ENCODE measurements around the gene TATDN2. TPM values are rescaled to one million over a fixed set of nuclear protein-coding genes. Genes with fewer than 3 reads are reported as not detected.

TATDN2 gene
- total and polyA plus RNA-seq, 4 donors: 12.0 to 32.9 (median 23.8) TPM

DNA sequence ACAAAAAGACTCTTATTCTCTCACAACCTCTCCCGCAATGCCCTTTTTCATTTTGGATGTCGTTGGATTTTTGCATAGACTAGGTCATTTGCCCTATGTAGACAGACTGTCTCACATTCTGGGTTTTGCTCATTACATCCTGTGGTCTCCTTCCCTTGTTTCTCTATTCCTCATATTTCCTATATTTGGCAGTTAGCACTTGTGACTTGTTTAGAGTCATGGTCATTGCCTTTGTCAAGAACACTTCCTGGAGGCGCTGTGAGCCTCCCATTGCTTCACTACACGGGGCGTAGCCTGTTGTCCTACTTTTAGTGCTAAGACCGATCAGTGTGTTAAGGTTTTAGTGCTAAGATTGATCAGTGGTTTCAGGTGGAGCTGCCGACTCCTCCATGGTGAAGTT is 16.1 kb upstream of the TATDN2 start:
- peak; percentile 50 for ATAC-seq (ENCODE audit: insufficient read depth, low FRiP score)
- Histone ChIP-seq H3K27ac (ENCODE audit: low read depth in 1 of 2, low read length in 1 of 2) (no peak overlapping the region), H3K36me3 (ENCODE audit: control insufficient read depth in 4 of 4, insufficient read depth in 4 of 4, low read length in 4 of 4) (peaks cover 0 to 24% (median 0%) of the 10 kb centered on the region in 4 donors), H3K4me1 (ENCODE audit: control insufficient read depth in 5 of 5, insufficient read depth in 5 of 5, low read length in 5 of 5) (peaks cover 0 to 3% (median 0%) of the 10 kb centered on the region in 5 donors), H3K4me3 (no peak overlapping the region), H3K9ac (ENCODE audit: insufficient read depth in 1 of 2, low read length in 2 of 2) (no peak overlapping the region), H3K9me3 (ENCODE audit: control insufficient read depth in 4 of 4, insufficient read depth in 3 of 4, low read length in 3 of 4) (no peaks in the 10 kb centered on the region), H3K27me3 (ENCODE audit: control insufficient read depth in 3 of 3, insufficient read depth in 3 of 3, low read length in 2 of 3) (no peaks in the 10 kb centered on the region)
- TF ChIP-seq, protein P1, sequence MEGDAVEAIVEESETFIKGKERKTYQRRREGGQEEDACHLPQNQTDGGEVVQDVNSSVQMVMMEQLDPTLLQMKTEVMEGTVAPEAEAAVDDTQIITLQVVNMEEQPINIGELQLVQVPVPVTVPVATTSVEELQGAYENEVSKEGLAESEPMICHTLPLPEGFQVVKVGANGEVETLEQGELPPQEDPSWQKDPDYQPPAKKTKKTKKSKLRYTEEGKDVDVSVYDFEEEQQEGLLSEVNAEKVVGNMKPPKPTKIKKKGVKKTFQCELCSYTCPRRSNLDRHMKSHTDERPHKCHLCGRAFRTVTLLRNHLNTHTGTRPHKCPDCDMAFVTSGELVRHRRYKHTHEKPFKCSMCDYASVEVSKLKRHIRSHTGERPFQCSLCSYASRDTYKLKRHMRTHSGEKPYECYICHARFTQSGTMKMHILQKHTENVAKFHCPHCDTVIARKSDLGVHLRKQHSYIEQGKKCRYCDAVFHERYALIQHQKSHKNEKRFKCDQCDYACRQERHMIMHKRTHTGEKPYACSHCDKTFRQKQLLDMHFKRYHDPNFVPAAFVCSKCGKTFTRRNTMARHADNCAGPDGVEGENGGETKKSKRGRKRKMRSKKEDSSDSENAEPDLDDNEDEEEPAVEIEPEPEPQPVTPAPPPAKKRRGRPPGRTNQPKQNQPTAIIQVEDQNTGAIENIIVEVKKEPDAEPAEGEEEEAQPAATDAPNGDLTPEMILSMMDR (IDR thresholded peaks at IDR 0.05; ENCODE audit: control extremely low read depth, extremely low read depth): no peak
- peak in 1 of 3 donors; percentile 7 for DNase-seq
- 40 to 69% methylated on average over 7 of the region's 7 CpGs for WGBS, 2 donors

DNA sequence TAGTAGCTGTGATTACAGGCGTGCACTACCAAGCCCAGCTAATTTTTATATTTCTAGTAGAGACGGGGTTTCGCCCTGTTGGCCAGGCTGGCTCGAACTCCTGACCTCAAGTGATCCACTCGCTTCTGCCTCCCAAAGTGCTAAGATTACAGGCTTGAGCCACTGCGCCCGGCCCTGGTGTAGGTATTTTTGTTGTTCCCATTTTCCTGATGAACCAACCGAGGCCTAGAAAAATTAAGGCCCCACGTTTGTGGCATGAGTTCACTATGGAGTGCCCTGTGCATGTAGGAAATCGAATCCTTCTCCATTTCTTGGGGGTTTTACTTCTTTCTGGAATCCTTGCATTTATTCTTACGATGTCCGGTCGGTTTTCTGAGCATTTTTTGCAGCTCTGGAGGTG is 14.3 kb upstream of the TATDN2 start:
- WGBS, 2 donors: 96% methylated on average over 13 of the region's 13 CpGs
- TF ChIP-seq, protein P1 (IDR thresholded peaks at IDR 0.05; ENCODE audit: control extremely low read depth, extremely low read depth): no peak
- Histone ChIP-seq H3K9ac (ENCODE audit: insufficient read depth in 1 of 2, low read length in 2 of 2) (no peak overlapping the region), H3K27ac (ENCODE audit: low read depth in 1 of 2, low read length in 1 of 2) (no peak overlapping the region), H3K36me3 (ENCODE audit: control insufficient read depth in 4 of 4, insufficient read depth in 4 of 4, low read length in 4 of 4) (peaks cover 0 to 31% (median 0%) of the 10 kb centered on the region in 4 donors), H3K4me3 (no peak overlapping the region), H3K9me3 (ENCODE audit: control insufficient read depth in 4 of 4, insufficient read depth in 3 of 4, low read length in 3 of 4) (no peaks in the 10 kb centered on the region), H3K4me1 (ENCODE audit: control insufficient read depth in 5 of 5, insufficient read depth in 5 of 5, low read length in 5 of 5) (peaks cover 0 to 3% (median 0%) of the 10 kb centered on the region in 5 donors), H3K27me3 (ENCODE audit: control insufficient read depth in 3 of 3, insufficient read depth in 3 of 3, low read length in 2 of 3) (no peaks in the 10 kb centered on the region)
- no peak for DNase-seq
- ATAC-seq (ENCODE audit: insufficient read depth, low FRiP score): no peak

DNA sequence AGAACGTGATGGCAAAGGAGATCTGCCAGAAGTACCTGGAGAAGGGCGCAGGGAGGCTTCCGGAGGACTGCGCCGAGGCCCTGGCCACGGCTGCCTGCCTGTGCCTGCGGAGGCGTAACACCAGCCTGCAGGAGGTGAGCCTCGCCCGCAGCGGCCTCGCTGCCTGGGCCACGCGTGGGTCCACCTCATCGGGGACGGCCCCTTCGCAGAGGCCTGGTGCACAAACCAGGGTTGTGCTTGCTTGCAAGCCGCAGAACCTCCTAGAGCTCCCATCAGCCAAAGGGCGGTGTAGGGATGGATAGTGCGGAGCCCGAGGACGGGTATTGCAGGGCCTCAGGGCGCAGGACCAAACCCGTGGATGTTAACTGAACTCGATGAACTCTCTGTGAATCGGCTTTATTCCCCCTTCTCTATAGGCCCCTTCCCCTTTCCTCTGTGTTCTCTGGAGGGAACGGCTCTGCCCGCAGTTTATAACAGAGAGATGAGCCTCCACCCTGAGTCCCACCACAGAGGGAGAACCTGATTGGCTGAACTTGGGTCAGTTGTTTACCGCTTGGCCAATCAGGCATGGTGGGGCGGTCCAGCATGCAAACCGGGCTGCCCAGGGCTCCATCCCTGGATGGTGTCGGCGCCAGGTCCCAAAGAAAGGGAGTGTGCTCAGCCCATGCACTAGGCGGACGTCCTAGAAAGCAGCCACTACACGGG is 13.6 kb upstream of the TATDN2 start:
- H3K36me3 ChIP-seq (ENCODE audit: control insufficient read depth in 4 of 4, insufficient read depth in 4 of 4, low read length in 4 of 4): peaks cover 0 to 34% (median 0%) of the 10 kb centered on the region in 4 donors
- WGBS, 2 donors: 93 to 94% methylated on average over 36 of the region's 36 CpGs
- ATAC-seq (ENCODE audit: insufficient read depth, low FRiP score) (no peak), DNase-seq (no peak)
- no peak overlapping the region for H3K9ac ChIP-seq (ENCODE audit: insufficient read depth in 1 of 2, low read length in 2 of 2)
- H3K9me3 ChIP-seq (ENCODE audit: control insufficient read depth in 4 of 4, insufficient read depth in 3 of 4, low read length in 3 of 4): no peaks in the 10 kb centered on the region
- no peak overlapping the region for H3K4me3 ChIP-seq
- H3K27me3 ChIP-seq (ENCODE audit: control insufficient read depth in 3 of 3, insufficient read depth in 3 of 3, low read length in 2 of 3): no peaks in the 10 kb centered on the region
- peak overlapping the region in 1 of 2 donors; percentile 17 for H3K27ac ChIP-seq (ENCODE audit: low read depth in 1 of 2, low read length in 1 of 2)
- H3K4me1 ChIP-seq (ENCODE audit: control insufficient read depth in 5 of 5, insufficient read depth in 5 of 5, low read length in 5 of 5): peaks cover 0 to 2% (median 0%) of the 10 kb centered on the region in 5 donors
- TF ChIP-seq, protein P1 (IDR thresholded peaks at IDR 0.05; ENCODE audit: control extremely low read depth, extremely low read depth): no peak
